HUDEP-2 (cell line): Measurements from ENCODE around the gene ZNF385B.
A peak's percentile ranks its signal among the peaks of the same experiment; 100 is the strongest.

ENCODE experiments used
- DNase-seq, 76 experiments: peaks; one replicate each; lab custom pipeline; 2025; ENCODE audit not compliant: unreplicated experiment in 76 of 76; lab: John Stamatoyannopoulos, UW

The ZNF385B gene

GRCh38 chr2:179751163-179751809 is 110.1 kb downstream of the ZNF385B start:
- DNase-seq, result peak in 4 of 76 experiments; percentile 9 to 24 (median 12)

GRCh38 chr2:179749210-179749609 is 112.2 kb downstream of the ZNF385B start:
- DNase-seq, result no peak

GRCh38 chr2:179746981-179747380 is 114.4 kb downstream of the ZNF385B start:
- no peak for DNase-seq

- DNase-seq, result no peak
Measured at GRCh38 chr2:179745635-179746256, 115.7 kb downstream of the ZNF385B start.

GRCh38 chr2:179744401-179744800 is 117.0 kb downstream of the ZNF385B start:
- DNase-seq, result no peak

- no peak for DNase-seq
Measured at GRCh38 chr2:179741317-179741716, 120.1 kb downstream of the ZNF385B start.

- no peak for DNase-seq
Measured at GRCh38 chr2:179729966-179730365, 131.4 kb downstream of the ZNF385B start.

- DNase-seq, result no peak
Measured at GRCh38 chr2:179726461-179727180, 134.8 kb downstream of the ZNF385B start.

- no peak for DNase-seq
Measured at GRCh38 chr2:179724403-179724802, 137.0 kb downstream of the ZNF385B start.

- DNase-seq, result no peak
Measured at GRCh38 chr2:179720173-179720772, 141.1 kb downstream of the ZNF385B start.

- DNase-seq, result no peak
Measured at GRCh38 chr2:179715871-179716270, 145.5 kb downstream of the ZNF385B start.

GRCh38 chr2:179715196-179715595 is 146.2 kb downstream of the ZNF385B start:
- DNase-seq, result no peak

- DNase-seq, result peak in 1 of 76 experiments; percentile 1
Measured at GRCh38 chr2:179712825-179713224, 148.6 kb downstream of the ZNF385B start.

GRCh38 chr2:179711375-179711774 is 150.0 kb downstream of the ZNF385B start:
- DNase-seq, result no peak

- no peak for DNase-seq
Measured at GRCh38 chr2:179703702-179704101, 157.7 kb downstream of the ZNF385B start.

- DNase-seq, result no peak
Measured at GRCh38 chr2:179702912-179703311, 158.5 kb downstream of the ZNF385B start.

- no peak for DNase-seq
Measured at GRCh38 chr2:179701524-179702110, 159.8 kb downstream of the ZNF385B start.

GRCh38 chr2:179695486-179695885 is 165.9 kb downstream of the ZNF385B start:
- no peak for DNase-seq

GRCh38 chr2:179694963-179695362 is 166.4 kb downstream of the ZNF385B start:
- no peak for DNase-seq

- DNase-seq, result no peak
Measured at GRCh38 chr2:179692610-179693009, 168.8 kb downstream of the ZNF385B start.

GRCh38 chr2:179692043-179692442 is 169.4 kb downstream of the ZNF385B start:
- no peak for DNase-seq
